ENCODE measurements around the gene AKAP3.

- TF ChIP-seq CTCF (conservative IDR thresholded peaks at IDR 0.05; ENCODE audit: low read length) (no peak), EZH2phosphoT487 (IDR thresholded peaks at IDR 0.05; ENCODE audit: borderline replicate concordance) (no peak)
Observed at GRCh38 chr12:4630262-4630661, 18.6 kb downstream of the AKAP3 start.

Data from Loucy (cell line).